Measurements from ENCODE around the gene DLGAP4.

- TF ChIP-seq POLR2A (IDR thresholded peaks at IDR 0.05) (no peak), CTCF (IDR thresholded peaks at IDR 0.05 in 4 of 5, conservative IDR thresholded peaks at IDR 0.05 in 1 of 5) (no peak)
Observed at GRCh38 chr20:36271639-36272546, 34.2 kb upstream of the DLGAP4 start.

All from gastrocnemius medialis (tissue), 4 donors.